Stimulated activated CD4-positive, alpha-beta T cell treated with anti-CD3 and anti-CD28 coated beads, Interleukin-1b, Interleukin-23, amount 100 ng/mL, for 24 hours (primary cell): ENCODE measurements around the gene ASIC4.

Experiments used
- DNase-seq, 4 experiments: peaks; one replicate each; pipeline ENCODE4 v3.0.0-alpha.2; 2020; ENCODE audit warnings: low read depth in 4 of 4, low spot score in 1 of 4

The ASIC4 gene

GRCh38 chr2:219548990-219549389 is 34.7 kb downstream of the ASIC4 start:
- DNase-seq, result no peak

GRCh38 chr2:219549619-219550018 is 35.3 kb downstream of the ASIC4 start:
- no peak for DNase-seq

- DNase-seq, result no peak
Observed at GRCh38 chr2:219551441-219552381, 37.4 kb downstream of the ASIC4 start.

- peak; percentile 65 to 76 (median 70) for DNase-seq
Observed at GRCh38 chr2:219552382-219553167, 38.3 kb downstream of the ASIC4 start.

DNA sequence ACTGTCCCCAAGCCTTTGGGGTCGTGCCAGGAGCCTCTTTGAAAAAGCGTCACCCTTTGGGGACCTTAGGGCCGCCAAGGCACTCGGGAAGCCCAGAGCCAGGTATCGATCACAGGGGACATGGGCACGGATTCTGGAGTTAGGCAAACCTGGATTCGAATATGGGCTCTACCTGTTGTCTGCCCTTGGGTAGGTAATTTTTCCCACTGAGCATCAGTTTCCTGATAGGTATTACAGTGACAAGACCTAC is 38.8 kb downstream of the ASIC4 start:
- no peak for DNase-seq

DNA sequence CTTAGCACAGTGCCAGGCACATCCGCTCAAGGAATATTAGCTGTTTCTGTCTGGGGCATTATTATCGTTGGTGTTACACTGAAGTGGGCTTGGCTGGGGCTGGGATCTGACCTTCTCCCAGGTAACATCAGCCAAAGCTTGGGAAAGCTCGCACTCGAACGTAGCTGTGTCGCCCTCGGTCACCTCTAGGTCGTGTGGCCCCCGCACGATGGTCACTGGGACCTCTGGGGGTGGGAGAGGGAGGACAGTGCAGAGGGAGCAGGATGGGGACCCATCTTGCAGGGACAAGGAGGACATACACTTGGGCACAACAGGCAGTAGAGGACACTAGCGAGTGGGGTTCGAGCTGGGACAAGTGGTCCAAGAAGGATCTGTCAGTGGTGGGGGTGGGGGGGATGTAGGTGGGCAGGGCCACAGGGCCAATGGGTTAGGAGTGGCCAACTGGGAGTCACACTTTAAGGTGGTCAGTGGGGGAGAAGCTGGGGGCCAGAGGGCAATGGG is 39.2 kb downstream of the ASIC4 start:
- no peak for DNase-seq

- DNase-seq, result no peak
Observed at GRCh38 chr2:219554350-219554749, 40.1 kb downstream of the ASIC4 start.

- DNase-seq, result no peak
Observed at GRCh38 chr2:219555956-219556355, 41.7 kb downstream of the ASIC4 start.

DNA sequence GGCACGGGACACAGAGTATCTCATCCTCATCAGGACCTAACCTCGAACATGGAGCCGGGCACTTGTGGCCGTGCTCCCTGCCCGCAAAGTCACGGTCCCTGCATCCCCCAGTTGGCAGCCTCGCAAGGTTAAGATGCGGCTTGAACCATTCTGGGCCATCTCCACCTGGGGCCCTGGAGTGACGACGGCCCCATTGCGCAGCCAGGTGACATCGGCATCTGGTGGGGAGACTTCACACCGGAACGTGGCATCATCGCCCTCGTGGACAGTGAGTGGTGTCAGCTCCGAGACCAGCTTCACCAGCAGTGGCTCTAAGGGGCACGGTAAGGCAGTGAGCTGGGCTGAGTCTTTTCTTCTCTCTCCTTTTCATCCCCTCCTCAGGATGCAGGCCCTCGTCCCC is 42.1 kb downstream of the ASIC4 start:
- DNase-seq, result no peak

DNA sequence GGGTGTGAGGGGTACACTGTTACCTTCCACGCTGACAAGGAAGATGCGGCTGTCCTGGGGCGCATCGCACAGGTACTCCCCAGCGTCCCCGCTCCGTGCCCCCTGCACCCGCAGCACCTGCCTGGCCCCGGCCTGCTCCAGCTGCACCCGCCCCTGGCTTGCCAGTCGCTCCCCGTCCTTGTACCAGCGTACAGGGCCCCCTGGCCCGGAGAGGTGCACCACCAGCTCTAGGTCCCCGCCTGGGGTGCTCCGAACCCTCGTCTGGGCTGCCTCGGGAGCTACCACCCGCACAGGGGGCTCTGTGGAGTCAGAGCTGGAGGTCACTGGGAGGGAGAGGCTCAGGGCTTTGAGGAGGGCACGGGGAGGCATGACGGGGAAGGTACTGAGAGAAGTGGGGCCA is 43.0 kb downstream of the ASIC4 start:
- no peak for DNase-seq

- no peak for DNase-seq
Observed at GRCh38 chr2:219557791-219558785, 43.8 kb downstream of the ASIC4 start.

DNA sequence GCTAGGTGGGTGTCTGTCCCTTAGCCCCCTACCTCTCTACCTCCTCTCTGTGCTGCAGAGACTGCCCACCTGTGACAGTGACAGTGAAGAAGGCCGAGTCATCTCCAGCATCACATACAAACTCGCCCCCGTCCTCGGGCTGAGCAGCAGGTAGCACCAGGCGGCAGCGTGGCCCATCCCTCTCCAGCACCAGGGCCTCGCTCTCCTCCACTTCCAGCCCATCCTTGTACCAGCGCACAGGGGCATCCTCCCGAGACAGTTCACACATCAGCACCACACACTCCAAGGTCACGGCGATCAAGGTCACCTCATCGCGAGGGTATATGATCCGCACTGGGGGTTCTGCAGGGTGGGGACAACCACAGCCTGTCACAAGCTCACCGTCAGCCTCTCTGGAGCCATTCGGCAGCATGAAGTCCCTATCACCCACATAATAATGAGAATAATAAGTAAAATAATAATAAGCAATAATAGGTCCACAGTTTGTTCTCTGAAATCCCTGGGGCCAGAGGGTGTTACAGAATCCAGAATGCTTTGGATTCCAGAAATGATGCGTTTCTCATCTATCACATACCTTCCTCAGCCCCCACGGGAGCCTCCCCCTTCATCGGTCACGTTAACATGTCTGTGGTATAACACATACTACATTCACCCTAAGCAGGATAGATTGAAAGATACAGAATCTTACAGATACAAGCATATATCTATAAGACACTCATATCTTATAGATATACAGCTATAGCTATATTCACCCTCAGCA is 45.1 kb downstream of the ASIC4 start:
- DNase-seq, result no peak

DNA sequence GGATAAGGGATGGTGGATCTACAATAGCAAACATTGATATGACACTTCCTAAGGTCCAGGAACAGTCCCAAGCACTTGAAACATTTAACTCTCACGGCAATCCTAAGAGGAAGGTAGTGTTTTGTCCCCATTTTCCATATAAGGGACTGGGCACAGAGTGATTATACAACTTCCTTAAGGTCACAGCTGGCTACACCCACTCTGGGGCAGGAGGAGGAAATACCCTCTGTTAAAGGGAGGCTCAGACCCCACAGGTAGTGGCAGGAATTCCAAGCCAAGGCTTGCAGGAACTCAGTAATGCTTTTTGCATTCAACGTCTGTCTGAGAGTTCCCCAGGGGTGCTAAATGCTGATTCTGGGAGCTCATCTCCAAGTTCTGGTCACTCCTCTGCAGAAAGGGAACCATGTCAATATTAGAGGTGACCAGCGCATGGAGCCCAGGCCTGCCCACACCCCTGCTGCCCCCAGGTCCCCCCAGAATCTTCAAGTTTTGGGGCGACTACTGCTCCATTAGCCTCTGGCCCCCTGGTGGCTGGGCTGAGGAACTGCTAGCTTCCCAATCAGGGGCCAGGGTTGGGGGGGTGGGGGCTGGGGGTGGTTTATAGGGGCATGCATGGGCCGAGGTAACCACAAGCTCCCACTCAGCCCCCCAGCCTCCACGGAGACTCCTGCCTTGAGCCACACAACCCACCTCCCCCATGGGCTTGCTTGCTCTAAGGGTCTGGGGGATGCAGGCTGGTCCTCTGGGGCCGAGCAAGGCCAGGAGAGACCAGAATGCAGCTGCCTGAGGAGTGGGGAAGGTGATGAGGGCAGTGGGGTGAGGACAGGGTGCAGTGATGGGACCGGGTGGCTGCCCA is 46.0 kb downstream of the ASIC4 start:
- no peak for DNase-seq

- DNase-seq, result no peak
Observed at GRCh38 chr2:219560893-219561178, 46.6 kb downstream of the ASIC4 start.

DNA sequence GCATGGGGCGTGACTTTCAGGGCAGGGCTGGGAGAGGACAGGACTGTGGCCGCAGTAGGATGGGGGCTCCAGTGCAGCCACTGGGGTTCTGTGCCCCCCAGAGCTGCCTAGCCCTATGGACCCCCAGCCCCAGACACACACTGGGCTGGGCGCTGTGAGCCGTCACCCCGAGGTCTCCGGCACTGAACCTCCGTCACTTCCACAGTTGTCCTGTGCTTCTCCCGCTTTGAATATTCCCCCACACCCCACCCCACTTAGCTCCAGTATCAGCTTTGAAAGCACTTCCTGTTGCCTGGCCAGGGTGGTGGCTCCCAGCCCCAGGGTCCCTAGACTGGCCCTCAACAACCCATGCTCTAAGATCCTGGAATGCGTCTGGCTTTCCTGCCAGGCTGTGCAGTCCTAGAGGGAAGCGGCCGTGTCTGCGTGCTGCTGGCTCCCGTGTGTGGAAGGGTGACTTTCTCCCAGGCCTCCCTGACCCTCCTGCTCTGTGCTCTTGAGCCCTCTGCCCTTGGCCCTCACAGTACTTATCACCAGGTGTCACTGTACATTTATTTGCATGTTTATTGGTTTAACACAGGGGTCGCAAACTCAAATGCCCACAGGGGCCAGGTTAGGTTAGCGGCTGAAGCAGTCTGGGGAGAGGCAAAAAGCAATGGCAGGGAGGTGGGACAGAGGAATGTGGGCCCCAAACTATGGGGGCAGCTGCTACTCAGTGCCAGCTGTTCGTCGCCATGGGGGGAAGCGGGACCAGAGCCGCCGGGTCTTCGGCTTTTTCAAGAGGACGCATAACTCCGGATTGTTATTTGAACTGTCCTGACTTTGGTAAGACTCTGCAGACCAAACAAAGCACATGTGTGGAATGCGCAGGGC is 47.1 kb downstream of the ASIC4 start:
- DNase-seq, result no peak

DNA sequence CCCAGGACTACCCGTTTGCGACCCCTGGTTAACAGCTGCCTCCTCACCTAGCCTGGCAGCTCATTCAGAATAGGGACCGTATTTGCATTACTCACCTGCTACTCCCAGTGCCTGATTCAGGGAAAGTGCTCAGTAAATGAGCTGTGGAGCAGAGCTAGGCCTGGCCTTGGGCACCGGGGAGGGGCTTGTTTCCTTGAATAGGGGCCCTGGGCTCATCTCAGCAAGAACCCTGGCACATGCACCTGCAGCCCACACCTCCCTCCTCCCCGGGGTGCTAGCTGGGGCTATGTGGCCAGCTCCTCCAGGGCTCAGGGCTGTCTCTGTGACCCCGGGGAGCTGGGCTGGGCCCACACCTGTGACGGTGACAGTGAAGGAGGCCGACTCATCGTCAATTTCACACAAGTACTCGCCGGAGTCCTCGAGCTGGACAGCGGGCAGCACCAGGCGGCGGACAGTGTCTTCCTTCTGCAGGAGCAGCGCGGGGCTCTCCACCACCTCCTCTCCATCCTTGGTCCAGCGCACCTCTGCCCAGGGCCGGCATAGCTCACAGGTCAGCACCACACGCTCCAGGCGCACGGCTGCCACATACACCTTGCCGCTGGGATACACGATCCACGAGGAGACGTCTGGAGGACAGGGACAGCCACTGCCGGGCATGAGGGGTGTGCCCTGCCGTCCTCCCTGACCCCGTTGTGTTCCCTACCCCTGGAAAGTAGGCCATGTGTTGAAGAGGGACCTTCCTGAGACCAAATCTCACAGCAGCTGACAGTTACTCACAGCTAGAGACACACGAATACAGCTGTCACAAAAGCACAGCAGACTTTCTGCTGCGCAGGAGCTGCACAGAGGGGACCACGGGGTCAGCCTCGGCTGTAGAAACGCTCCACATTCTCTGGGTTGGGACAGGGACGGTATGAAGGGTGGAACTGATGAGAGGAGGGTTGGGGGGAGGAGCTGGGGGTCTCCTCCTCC is 48.1 kb downstream of the ASIC4 start:
- DNase-seq, result no peak

- DNase-seq, result no peak
Observed at GRCh38 chr2:219563271-219563928, 49.1 kb downstream of the ASIC4 start.
